HL-60/S4 (cell line): ENCODE data around the gene ICA1.
"Not testable (repeated sequence)": the region's sequence is repeated elsewhere in the genome, so short reads cannot be mapped to it uniquely, and the experiment has no call there.

Source experiments
- in situ Hi-C: fragments of 300-500 bp; cut with MboI; formaldehyde crosslinking; loops from 2 replicates; pipeline ENCODE4 v1.14.3; 2022; ENCODE audit warnings: low sequenced_read_pairs

ICA1 gene

GRCh38 chr7:8115547-8116402 lies 146.2 kb downstream of the ICA1 start:
- in situ Hi-C loops = no loop called here

- in situ Hi-C loops = no loop called here
These were observed 147.8 kb downstream of the ICA1 start for GRCh38 chr7:8114175-8114574.

GRCh38 chr7:8113184-8113583 lies 148.8 kb downstream of the ICA1 start:
- in situ Hi-C loops = no loop called here

- in situ Hi-C loops = no loop called here
These were observed 149.3 kb downstream of the ICA1 start for GRCh38 chr7:8112685-8113084.

GRCh38 chr7:8111282-8111960 lies 150.5 kb downstream of the ICA1 start:
- in situ Hi-C loops = no loop called here

GRCh38 chr7:8109196-8110022 lies 152.6 kb downstream of the ICA1 start:
- in situ Hi-C loops = no loop called here

- in situ Hi-C loops = no loop called here
These were observed 156.4 kb downstream of the ICA1 start for GRCh38 chr7:8105449-8106095.

- in situ Hi-C loops = no loop called here
These were observed 158.7 kb downstream of the ICA1 start for GRCh38 chr7:8103282-8103681.

GRCh38 chr7:8101292-8101691 lies 160.7 kb downstream of the ICA1 start:
- in situ Hi-C loops = not testable (repeated sequence)

GRCh38 chr7:8094164-8095140 lies 167.5 kb downstream of the ICA1 start:
- in situ Hi-C loops = no loop called here

- in situ Hi-C loops = no loop called here
These were observed 169.8 kb downstream of the ICA1 start for GRCh38 chr7:8092140-8092539.

- in situ Hi-C loops = no loop called here
These were observed 172.8 kb downstream of the ICA1 start for GRCh38 chr7:8089036-8089780.

- in situ Hi-C loops = no loop called here
These were observed 175.7 kb downstream of the ICA1 start for GRCh38 chr7:8086239-8086638.

GRCh38 chr7:8085420-8085819 lies 176.5 kb downstream of the ICA1 start:
- in situ Hi-C loops = no loop called here

GRCh38 chr7:8084836-8085235 lies 177.1 kb downstream of the ICA1 start:
- in situ Hi-C loops = no loop called here

- in situ Hi-C loops = no loop called here
These were observed 179.2 kb downstream of the ICA1 start for GRCh38 chr7:8082762-8083161.

GRCh38 chr7:8078418-8078817 lies 183.5 kb downstream of the ICA1 start:
- in situ Hi-C loops = no loop called here

- in situ Hi-C loops = no loop called here
These were observed 191.4 kb downstream of the ICA1 start for GRCh38 chr7:8070451-8071180.
